Spleen (tissue), 7 donors: ENCODE results near the gene NRXN3.

Experiments
- CTCF ChIP-seq, 11 experiments: fragments of 200-600 bp in 7 of 11; fragments of 450-650 bp in 4 of 11; sonication (generic) in 4 of 11; IDR thresholded peaks in 8 of 11; conservative IDR thresholded peaks in 3 of 11; 1 replicate in 7 of 11; 2 replicates in 4 of 11; pipeline versions ENCODE4 v1.4.0 to v1.8.0; 2016 to 2021; ENCODE audit warnings: antibody characterized with exemption in 11 of 11, inconsistent platforms in 4 of 11, mild to moderate bottlenecking in 1 of 11
- POLR2A ChIP-seq, 3 donors: fragments of 450-650 bp; IDR thresholded peaks; one replicate each; pipeline ENCODE4 v1.5.1; 2017; ENCODE audit warnings: antibody characterized with exemption in 3 of 3, mild to moderate bottlenecking in 1 of 3
- POLR2AphosphoS5 ChIP-seq, 3 donors: sonication (generic); formaldehyde crosslinking; IDR thresholded peaks; one replicate each; pipeline ENCODE4 v1.5.1; 2017; ENCODE audit warnings: antibody characterized with exemption in 3 of 3
- donor health status: DM: no; HTN: no; CAD: no; lungs with moderate emphysema.
- donor health status: DM: no; HTN: no; CAD: no.
- donor health status: DM: no; HTN: no; CAD: no.

DNA sequence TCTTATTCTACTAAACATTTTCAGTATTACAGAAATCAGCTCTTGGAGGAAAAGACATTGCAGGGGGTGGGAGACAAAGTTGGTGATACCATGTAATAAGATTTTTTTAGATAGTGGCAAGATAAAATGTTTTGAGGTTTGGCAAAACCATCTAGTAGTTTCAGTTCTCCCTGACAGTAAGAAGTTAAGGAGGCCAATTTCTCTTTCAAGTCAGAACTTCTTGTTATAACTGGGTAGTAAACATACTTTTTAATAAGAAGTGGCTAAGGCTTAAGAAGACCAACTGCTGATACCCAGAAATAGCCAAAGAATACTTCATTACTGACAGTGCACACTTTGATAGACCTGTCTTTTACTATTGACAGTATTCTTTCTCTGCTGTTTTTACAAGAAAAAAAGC, 1588.8 kb downstream of the NRXN3 start:
- no peak for TF ChIP-seq POLR2A (IDR thresholded peaks at IDR 0.05)
- no peak for TF ChIP-seq CTCF (IDR thresholded peaks at IDR 0.05 in 8 of 11, conservative IDR thresholded peaks at IDR 0.05 in 3 of 11)
- TF ChIP-seq POLR2AphosphoS5 (IDR thresholded peaks at IDR 0.05), result no peak
